GM18868 (cell line): ENCODE results near the gene SOCS4.
"Not testable (repeated sequence)": the region's sequence is repeated elsewhere in the genome, so short reads cannot be mapped to it uniquely, and the experiment has no call there.

Source experiments
- ATAC-seq: cut with Tn5 transposase; IDR thresholded peaks from one replicate; pipeline ENCODE4 v1.9.1; 2021; ENCODE audit warnings: mild to moderate bottlenecking, moderate library complexity; ENCODE audit not compliant: unreplicated experiment

Gene SOCS4, protein sequence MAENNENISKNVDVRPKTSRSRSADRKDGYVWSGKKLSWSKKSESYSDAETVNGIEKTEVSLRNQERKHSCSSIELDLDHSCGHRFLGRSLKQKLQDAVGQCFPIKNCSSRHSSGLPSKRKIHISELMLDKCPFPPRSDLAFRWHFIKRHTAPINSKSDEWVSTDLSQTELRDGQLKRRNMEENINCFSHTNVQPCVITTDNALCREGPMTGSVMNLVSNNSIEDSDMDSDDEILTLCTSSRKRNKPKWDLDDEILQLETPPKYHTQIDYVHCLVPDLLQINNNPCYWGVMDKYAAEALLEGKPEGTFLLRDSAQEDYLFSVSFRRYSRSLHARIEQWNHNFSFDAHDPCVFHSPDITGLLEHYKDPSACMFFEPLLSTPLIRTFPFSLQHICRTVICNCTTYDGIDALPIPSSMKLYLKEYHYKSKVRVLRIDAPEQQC

DNA sequence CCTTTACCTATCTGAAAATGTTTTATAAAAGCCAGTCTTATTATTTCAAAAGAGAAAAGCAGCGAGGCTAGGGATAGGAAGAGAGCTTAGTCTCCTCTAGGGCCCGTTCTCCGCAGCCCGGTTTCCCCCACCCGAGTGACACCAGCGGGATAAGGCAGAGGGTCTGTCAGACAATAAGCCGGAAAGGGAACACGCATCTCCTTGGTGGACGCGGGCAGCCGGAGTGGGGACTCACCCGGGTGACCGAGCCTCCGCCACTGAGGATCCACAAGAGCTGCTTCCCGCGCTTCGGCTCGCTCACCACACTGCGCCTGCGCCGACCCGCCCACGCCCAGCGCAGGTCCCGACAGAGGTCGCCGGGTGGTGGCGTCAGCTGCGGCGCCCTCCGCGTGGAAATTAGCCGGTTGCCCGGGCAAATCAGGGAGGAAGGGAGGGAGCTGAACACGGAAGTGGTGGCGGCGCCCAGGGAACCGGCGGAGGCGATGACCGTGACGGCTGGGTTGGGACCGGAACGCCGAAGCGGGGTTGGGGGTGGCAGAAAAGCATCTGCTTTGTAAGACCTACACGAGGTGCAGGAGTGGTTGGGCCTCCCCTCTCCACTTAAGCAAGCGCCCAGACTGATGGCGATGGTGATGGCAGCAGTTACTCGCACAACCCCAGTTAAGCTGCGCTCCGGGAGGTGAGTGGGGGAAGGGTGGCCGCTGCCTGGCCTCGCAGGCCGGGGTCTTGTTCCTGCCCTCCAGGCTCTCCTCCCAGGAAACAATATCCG lies at the start of gene SOCS4, which contains the start of gene WDHD1:
SOCS4 (plus strand) TSS at position 444 of the 769 bp plus-strand sequence. CDS start 15,806 bp downstream, outside the sequence.
WDHD1 (minus strand) TSS at position 307 of the 769 bp plus-strand sequence. CDS start 312 bp downstream, outside the sequence.
- peak; percentile 89 for ATAC-seq

- ATAC-seq = no peak
Measured at GRCh38 chr14:54979039-54979438, 48.0 kb upstream of the SOCS4 start.

DNA sequence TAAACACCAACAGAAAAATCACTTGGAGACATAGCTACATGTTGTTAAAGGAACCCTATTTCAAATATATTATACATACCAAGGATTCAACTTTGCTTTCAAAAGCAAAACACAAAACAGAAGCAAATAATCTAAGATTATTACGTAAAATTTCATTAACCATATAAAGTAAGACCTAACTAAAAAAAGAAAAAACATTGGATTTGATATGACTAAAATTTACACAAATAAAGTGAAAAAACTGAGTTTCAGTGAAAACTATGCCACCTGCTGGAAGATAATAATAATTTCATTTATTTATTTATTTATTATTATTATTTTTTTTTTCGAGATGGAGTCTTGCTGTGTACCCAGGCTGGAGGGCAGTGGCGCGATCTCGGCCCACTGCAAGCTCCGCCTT lies 45.3 kb upstream of the SOCS4 start:
- ATAC-seq = no peak

DNA sequence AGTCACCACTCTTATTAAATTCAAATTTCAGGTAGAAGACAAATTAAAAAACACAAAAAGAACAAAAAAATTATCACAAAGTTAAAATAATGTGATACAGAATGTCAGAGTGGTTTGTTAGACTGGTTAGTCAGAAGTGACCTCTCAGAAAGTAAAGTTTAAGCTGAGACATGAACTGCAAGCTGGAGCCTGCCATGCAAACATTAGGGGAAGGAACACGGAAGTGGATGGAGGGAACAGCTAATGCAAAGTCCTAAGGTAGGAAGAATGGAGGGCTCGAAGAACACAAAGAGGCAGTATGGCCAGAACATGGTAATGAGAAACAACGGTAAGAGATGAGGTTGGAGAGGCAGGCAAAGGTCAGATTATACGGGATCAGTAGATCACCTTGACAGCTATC lies 41.9 kb upstream of the SOCS4 start:
- no peak for ATAC-seq

GRCh38 chr14:55000381-55000780 lies 26.7 kb upstream of the SOCS4 start:
- no peak for ATAC-seq

DNA sequence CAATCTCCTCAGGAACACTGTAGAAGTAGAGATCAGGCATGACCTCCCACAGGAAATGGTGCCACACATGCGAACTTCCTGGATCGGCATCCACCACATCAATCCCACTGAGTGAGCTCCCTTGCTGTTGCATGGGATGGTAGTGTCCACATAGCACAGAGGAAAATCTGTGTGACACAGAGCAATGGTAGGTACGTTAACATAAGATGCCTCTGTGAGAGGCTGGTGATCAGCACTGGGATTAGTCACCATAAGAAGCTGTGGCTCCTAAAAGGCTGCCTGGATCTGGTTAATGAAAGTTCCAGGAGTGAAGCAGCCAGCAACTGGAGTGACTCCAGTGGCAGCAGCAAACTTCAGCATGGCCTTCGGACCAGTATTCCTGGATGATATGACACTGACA lies 22.0 kb upstream of the SOCS4 start:
- no peak for ATAC-seq

- ATAC-seq = no peak
Measured at GRCh38 chr14:55015006-55015405, 12.0 kb upstream of the SOCS4 start.

- ATAC-seq = no peak
Measured at GRCh38 chr14:55019968-55020554, 7.0 kb upstream of the SOCS4 start.

DNA sequence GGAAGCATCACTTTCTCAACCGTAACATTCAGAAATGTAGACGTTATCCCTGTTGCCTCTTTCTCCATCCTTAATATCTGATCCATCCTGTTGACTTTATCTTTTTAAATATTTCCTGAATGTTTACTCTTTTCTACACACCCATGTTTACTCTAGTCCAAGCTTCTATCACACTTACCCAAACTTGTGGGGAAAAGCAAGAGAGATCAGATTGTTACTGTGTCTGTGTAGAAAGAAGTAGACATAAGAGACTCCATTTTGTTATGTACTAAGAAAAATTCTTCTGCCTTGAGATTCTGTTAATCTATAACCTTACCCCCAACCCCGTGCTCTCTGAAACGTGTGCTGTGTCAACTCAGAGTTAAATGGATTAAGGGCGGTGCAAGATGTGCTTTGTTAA lies 2.7 kb upstream of the SOCS4 start:
- ATAC-seq = not testable (repeated sequence)

DNA sequence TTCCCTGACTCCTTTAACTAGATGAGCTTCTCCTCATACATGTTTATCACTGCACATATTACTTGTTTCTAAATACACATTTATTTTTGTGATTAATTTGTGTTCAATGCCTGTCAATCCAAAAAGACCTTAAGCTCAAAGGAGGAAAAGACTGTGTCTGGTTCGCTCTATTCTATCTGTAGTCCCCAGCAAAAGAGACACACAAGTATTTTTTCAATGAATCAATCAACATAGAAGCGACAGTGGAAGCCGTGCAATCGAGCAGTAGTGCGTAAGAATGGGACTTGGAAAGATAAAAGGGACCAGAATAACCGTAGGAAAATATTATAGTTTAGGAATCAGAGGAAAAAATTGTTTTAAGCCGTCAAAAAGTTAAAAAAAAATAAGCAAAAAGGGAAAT lies 1.1 kb upstream of the SOCS4 start:
- ATAC-seq = no peak

- ATAC-seq = no peak
Measured at GRCh38 chr14:55026441-55026792, 619 bp upstream of the SOCS4 start.

- no peak for ATAC-seq
Measured at GRCh38 chr14:55028066-55028465, 1.0 kb downstream of the SOCS4 start.

DNA sequence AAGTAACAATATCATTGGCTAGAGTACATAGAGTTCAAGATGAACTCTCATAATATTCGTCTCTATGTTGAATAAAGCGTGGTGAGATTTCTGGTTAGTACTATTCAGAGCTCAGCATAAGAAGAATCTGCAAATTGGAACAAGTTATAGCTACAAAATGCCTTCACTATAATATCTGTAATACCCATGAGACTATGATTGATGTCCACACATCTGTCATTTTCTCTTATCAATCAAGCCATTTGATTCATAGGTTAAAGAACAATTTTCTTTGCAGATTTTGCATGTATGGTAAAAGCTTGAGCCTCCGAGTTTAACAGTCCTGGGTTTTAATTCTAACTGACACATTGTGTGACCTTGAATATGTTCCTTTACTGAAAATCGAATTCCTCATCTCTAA lies 1.4 kb downstream of the SOCS4 start:
- no peak for ATAC-seq

GRCh38 chr14:55031190-55031589 lies 4.2 kb downstream of the SOCS4 start:
- no peak for ATAC-seq

DNA sequence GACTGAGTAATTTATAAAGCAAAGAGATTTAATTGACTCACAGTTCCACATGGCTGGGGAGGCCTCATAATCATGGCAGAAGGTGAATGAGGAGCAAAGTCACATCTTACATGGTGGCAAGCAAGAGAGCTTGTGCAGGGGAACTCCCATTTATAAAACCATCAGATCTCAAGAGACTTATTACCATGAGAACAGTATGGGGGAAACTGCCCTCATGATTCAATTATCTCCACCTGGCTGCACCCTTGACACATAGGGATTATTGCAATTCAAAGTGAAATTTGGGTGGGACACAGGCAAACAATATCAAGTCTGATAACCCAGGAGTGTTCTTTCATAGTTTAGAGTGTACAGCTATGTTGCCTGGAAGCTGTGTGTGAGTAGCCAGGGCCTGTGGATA lies 11.0 kb downstream of the SOCS4 start:
- not testable (repeated sequence) for ATAC-seq

- ATAC-seq = no peak
Measured at GRCh38 chr14:55038708-55039107, 11.7 kb downstream of the SOCS4 start.

- no peak for ATAC-seq
Measured at GRCh38 chr14:55043528-55043927, 16.5 kb downstream of the SOCS4 start.

GRCh38 chr14:55045087-55045486 lies 18.1 kb downstream of the SOCS4 start:
- peak; percentile 84 for ATAC-seq

DNA sequence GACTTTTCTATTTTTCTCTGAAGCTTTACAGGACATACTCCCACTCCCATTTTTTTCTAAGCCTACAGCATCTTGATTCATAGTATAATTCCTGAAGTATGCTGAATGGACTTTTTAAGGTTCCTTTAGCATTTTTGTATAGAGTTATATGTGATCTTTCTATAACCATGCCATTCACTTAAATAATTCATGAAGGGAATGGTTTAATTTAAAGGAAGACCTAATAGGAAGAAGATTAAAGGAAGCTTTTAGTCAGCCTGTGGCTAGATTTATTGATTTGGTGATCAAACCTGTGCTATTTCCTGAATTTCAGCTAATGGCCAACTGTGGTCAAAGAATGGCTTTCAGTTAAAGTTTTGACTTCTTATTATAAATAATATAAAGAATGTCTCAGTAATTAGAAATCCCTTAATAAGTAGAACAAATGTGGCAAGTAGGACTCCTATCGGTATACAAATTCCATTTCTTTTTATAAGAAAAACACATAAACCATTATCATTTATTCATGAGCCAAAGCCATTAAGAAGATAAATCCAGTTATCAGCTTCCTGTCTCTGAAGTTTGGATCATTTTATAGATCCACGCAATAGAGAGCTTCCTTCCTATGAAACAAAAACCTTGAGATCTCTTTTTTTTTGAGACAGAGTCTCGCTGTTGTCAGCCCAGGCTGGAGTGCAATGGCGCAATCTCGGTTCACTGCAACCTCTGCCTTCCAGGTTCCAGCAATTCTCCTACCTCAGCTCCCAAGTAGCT lies 20.4 kb downstream of the SOCS4 start:
- no peak for ATAC-seq

DNA sequence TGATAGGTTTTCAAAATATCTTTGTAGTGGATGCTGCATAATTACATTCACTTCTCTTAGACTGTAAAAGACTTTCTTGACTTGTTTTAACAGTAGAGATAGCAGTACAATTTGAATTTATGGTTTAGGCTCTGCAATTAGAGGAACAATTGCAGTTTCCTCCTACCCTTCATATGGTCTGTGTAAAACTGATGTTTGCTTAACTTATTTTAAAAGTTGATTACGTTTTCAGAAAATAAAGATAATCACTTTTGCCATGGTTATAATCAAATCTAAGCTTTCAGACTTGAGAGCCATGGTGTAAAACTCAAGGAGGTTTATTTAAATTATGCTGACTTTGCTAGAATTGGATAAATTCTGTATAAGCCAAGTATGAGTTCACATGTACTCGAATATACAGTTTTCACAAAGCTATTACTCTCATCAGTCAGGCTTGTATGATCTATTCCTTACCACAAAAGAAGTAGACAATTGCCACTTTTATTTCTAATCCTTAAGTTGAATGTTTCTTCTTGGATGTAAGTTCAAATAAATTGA lies 21.9 kb downstream of the SOCS4 start:
- ATAC-seq = no peak

DNA sequence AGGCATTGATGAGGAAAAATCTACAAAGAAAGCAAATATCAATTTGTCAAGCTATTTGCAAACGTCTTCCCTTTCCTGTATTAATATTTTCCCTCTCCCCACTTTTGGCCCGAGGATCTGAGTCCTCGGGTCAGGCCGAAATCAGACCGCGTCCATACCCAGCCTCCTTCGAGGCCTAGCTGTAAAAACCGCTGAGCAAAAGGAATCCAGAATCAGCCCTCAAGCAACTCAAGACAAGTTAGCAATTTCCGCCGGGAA lies 24.1 kb downstream of the SOCS4 start:
- ATAC-seq = peak; percentile 26
